Mammary microvascular endothelial cell (primary cell): Measurements from ENCODE around the gene PDGFA. TPM values are rescaled to one million over a fixed set of nuclear protein-coding genes. Genes with fewer than 3 reads are reported as not detected.

Experiments
- total RNA-seq: library from RNA; depleted of rRNA; stranded (reverse); fragments of >200 nt; gene quantifications from 2 replicates; pipeline ENCODE4 v1.2.3, GENCODE V29; 2015

PDGFA gene
- 61.4 and 87.3 TPM in 2 replicates for total RNA-seq

DNA sequence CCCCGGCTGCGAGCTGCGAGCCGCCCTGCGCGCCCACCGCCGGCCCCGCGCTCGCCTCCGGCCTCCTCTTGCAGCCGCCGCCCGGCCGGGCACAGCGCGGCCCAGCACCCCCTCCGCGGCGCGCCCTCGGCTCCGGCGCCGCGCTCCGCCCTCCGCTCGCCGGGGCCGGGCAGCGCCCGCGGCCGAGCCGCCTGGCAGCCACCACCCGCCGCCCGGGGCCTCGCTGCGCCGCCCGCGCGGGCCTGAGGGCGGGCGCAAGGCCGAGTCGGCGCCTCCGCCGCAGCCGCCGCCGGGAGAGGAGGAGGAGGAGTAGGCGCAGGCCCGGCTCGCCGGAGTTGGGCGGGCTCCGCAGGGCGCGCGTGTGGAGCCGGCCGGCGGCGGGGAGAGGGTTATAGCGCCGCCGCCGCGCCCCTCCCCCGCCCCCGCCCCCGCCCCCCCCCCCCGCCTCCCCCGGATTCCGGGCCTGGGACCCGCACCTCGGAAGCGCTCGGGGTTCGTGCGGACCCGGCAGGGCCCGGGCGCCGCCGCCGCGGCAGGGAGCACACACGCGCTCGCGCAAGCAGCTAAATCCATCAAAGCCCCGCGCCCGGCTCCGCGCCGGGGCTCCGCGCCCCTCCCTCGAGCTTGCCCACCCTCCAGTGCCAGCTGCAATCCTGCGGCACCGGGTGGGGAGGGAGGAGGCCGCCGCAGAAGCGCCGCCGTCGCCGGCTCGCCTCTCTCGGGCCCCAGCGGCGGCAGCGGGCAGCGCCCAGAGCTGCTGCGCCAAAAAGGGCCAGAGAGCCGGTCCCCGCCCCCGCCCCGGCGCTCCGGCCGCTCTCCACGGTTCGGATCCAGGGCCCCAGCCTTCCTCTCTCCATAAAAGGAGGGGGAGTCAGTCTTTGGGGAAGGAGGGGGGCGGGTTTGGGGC is at the start of gene PDGFA:
PDGFA (minus strand) TSS at position 363 of the 907 bp plus-strand sequence. CDS start 845 bp downstream, outside the sequence.

Other genes with a start within 250 kb of the PDGFA start
- not detected in 2 replicates for gene FOXL3, start 229.7 kb downstream of the PDGFA start, total RNA-seq
- gene DNAAF5, start 206.9 kb upstream of the PDGFA start, total RNA-seq = 50.1 and 50.8 TPM in 2 replicates
- 19.6 and 20.1 TPM in 2 replicates for gene PRKAR1B, start 207.4 kb upstream of the PDGFA start, total RNA-seq